SW480 (cell line): ENCODE measurements around the gene SUPT20HL1.
"Not testable (repeated sequence)": the region's sequence is repeated elsewhere in the genome, so short reads cannot be mapped to it uniquely, and the experiment has no call there.

Source experiments
- DNase-seq: peaks from one replicate; pipeline ENCODE4 v3.0.0-alpha.2; 2016; ENCODE audit warnings: low spot score

SUPT20HL1 gene

DNA sequence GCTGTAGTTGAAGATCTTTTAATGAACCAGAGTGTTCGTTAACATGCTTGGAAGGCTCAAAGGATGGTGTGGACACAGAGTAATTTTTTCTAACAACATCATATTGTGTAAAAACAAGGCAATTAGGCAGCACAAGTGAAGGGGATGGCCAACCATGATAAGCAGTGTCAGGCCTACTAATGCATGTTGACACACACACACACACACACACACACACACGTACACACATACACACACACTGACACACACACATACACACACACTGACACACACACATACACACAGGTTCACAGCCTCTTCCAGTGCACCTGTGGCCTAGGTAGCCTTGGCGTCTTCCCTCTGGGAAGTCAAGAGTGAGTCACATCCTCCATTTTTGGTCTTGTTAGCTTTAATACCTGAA, at the start of gene SUPT20HL1:
SUPT20HL1 (plus strand) TSS at position 368 of the 400 bp plus-strand sequence. CDS start 2,122 bp downstream, outside the sequence.
- DNase-seq = no peak

DNA sequence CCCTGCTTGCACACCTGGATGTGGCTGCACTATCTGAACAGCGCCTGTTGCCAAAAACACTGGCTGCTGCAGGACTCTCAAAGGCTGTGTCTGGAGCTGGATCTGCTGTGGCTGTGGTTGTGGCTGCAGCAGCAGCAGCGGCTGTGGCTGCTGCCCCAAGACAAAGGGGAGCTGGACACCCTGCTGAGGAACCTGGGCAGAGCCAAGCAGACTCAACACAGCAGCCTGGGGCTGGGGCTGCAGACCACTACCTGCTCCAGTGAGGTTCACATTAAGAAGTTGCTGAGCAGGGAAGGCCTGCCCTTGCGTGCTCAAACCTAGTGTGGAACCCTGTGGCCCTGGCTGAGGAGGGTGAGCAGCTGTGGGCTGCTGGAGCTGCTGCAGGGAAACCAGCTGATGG, 49.5 kb upstream of the SUPT20HL1 start:
- DNase-seq = not testable (repeated sequence)

DNA sequence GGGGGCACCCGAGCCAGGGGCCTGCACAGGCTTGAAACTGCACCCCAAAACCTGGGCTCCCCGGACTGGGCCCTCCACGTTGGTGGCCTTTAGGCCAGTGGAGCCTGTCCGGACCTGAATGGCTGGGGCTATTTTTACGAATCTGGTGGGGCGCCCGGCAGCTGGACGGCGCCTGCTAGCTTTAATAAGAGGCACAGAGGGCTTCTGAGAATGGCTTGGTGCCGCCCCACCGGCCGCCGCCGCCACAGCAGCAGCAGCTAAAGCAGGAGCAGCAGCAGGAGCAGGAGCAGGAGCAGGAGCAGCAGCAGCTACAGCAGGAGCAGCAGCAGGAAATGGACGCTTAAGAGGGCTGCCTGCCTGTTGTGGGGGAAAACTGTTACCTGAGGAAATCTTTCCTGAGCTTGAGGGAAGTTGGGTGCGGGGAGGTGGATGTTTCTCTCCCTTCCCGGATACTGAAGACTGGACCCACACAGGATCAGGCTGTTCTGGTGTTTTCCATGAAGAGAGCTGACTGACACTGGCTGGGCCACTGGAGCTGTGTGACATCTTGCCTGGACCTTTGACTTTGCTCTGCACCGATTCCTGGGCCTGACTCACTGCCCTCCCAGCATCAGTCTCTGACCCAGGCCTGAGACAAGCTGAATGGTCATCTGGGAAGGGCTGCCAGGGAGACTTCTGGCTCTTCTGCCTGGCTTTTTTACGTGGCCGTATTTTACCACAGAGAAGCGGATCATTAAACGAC, 48.8 kb upstream of the SUPT20HL1 start:
- not testable (repeated sequence) for DNase-seq

DNA sequence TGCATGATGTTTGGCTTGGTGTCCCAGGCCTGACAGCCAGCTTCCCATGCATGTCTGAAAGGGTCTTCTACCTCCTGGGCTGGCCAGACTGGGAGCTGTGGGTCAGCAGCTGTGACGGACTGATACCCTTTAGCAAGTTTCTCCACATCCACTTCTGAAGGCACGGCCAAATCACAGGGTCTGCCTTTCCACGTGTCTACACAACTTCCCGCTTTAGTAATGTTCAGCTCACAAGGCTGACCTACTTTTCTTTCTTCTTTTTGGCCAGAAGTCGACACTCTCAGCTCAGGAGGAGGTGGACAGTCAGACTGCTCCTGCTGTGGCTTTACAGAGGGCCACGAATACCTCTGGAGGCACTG, 48.2 kb upstream of the SUPT20HL1 start:
- not testable (repeated sequence) for DNase-seq

DNA sequence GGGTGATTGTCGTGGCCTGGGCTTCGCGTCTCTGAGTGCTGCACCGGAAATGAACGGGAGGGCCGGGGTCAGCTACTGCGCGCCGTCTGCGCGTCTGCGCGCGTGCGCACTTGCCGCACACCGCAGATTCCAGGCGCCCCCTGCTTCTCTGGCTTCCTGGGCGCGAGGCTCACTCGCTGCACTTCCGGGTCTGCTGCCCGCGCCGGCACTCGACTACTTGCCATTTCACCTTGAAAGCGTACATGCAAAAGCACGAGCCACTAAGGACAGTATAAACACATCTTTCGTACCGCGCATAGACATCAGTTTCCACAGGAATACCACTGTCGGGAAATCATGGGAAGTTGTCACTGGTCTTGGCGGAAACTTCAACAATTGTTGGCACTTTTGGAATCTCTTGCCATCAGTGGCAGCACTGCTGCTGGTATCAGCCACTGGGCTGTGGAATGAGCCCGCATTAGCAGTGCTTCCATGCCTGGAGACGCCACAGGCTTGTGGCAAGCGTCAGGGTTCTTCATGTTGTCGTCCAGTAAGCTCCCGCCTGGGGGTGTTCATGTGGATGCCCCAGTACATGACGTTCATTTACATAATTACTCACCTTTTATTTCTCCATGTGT, 46.3 kb upstream of the SUPT20HL1 start, which contains the start of gene SUPT20HL2:
SUPT20HL2 (minus strand) TSS at position 51 of the 617 bp plus-strand sequence. CDS start 754 bp downstream, outside the sequence.
- no peak for DNase-seq

DNA sequence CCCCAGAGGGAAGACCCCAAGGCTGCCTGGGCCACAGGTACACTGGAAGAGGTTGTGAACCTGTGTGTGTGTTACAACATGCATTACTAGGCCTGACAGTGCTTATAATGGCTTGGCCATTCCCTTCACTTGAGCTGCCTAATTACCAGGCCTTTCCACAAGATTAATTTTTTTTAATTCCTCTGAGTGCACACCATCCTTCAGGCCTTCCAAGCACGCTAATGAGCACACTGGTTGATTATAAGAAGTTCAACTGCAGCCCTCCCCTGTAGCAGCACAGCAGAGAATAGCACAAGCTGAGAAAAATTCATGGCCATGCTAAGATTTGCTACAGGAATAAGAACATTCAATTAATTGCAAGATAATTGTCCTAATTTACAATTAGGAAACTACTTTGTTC, 44.3 kb upstream of the SUPT20HL1 start:
- DNase-seq = no peak

DNA sequence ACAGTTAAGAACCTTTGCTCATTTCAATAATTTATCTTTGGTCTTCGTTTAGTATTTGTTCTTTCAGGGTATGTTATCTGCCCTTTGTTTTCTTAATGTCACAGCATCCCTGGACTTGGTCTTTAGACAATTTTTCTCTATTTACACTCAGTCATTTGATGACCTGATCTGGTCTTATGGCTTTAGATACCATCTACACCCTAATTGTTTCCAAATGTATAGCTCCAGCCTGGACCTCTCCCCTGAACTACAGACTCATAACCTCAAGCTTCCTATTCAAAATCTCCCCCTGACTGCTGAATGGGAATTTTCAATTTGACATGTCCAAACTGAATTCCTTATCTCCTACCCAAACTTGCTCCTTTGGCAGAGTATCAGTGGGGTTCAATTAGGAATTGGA, 42.9 kb upstream of the SUPT20HL1 start:
- DNase-seq = no peak

DNA sequence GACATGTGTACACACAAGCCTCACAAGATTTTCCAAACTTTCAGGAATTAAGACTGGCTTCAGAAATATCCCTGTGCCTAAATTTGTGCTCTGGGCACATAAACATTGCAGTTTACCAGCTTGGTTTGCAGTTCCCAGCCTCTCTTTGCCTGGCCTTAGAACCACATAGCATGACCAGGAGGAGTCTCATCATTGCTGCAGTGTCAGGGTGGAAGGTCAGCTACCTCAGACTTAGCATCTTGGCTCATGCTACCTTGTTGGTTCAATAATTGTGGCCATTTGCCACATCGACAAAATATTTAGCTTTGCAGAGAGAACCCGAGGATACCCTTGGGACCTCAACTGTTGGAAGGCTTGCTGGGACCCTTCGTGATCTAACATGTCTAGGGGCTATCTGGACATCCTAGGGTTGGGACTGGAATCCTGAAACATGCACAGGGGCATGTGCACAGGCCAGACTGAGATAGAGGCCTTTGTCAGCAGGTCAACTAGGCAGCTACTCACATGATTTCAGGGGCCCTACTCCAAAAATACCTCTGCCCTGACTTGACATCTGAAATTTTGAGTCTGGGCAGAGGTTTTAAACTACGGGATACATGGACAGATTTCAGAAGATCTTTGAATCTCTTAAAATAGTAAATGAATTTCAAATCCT, 38.6 kb upstream of the SUPT20HL1 start:
- no peak for DNase-seq

DNA sequence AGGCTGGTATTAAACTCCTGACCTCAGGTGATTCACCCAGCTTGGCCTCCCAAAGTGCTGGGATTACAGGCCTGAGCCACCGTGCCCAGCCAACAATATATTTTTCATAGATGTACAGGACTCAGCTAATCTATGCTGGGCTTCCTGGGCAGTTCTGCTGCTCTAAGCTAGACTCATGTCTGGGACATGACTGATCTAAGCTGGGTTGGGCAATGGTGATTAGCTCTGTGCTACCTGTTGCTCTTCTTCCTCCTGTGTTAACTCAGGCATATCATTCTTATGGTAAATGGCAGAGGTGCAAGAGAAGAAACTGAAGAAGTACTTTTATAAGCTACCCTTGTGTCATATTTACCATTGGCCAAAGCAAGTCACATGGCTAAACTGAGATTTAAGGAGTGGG, 35.2 kb upstream of the SUPT20HL1 start:
- DNase-seq = no peak

DNA sequence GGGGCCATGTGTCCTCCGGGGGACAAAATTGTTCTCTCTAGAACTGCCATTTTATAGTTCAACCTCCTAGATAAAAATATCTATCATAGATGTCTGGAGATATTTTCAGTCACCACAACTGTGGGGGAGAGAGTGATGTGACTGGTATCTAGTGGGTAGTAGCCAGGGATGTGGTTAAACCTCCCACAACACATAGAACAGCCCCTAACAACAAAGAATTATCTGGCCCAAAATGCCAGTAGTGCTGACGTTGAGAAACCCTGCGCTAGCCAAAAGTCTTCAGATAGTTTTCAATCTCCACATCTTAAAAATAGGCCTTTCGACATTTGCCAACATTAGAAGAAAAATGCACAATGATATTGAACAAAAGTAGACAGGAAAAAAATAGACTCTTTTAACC, 27.6 kb upstream of the SUPT20HL1 start:
- no peak for DNase-seq

DNA sequence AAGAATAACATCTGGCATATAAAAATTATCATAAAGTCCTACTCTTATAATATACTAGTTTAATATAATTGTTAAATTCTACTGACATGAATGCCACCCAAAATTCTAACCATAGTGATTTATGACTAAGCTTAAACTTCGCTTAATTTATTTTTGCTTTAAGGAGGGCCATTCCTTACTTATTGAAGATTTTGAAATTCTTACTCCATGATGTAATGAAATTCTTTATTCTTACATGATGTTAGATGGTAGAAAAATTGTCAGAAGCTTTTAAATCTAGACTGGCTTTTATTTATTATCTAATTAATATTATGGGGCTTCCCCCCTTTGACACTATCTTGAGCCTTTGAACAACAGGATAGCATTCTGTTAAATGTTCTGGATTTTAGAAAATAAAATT, 27.1 kb upstream of the SUPT20HL1 start:
- DNase-seq = no peak

DNA sequence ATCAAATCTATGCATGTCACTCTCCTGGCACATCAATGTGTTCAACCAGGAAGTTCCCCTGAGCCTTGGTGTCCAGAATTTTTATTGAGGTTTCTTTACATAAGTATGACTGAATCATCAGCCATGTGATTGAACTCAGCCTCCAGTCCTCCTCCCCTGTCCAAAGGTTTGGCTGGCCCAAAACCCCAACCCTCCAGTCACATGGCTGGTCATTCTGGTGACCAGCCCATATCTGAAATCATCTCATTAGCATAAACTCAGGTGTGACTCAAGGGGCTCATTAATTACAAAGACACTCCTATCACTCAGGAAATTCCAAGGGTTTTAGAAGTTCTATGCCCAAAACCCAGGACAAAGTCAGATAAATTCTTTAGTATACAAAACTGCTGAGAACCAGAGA, 26.0 kb upstream of the SUPT20HL1 start:
- DNase-seq = no peak

DNA sequence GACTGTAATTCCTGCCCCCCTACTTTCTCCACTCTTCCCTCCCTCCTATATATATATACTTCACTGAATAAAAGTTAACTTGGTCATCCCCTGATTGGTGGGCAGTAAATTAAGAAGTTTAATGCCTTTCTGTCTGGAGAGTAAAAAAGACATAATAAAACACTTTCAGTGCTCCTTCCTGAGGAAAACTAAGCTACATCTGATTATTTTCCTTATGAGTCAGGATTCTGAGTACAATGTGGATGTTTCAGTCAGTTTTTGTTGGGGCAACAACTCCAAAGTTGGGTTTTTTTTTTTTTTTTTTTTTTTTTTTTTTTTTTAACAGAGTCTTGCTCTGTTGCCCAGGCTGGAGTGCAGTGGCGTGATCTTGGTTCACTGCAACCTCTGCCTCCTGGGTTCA, 24.6 kb upstream of the SUPT20HL1 start:
- no peak for DNase-seq

DNA sequence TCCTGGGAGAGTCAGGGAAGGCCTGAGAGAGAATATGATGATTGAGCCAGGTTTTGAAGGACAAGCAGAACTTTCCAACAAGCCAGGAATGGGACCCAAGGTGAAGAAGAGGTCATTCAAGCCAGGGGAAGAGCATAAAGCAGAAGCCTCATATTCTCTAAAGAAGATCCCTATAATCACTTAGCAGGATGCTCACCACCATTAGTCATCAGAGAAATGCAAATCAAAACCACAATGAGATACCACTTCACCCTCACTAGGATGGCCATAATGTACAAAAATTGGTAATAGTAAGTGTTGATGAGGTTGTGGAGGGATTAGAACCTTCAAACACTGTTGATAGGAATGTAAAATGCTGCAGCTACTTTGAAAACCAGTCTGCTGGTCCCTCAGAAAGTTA, 20.5 kb upstream of the SUPT20HL1 start:
- no peak for DNase-seq

DNA sequence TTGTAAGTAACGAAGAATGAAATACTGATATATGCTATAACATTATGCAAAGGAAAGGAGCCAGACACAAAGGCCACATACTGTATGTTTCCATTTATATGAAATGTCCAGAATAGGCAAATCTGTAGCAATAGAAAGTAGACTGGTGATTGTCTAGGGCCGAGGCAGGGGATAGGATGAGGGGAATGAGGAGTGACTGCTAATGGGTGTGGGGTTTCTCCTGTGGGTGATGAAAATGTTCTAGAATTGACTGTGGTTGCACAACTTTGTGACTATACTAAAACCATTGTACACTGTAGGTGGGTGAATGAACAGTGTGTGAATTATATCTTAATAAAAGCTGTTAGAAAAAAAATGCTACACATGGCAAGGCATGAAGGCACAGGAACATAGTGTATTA, 19.9 kb upstream of the SUPT20HL1 start:
- no peak for DNase-seq

DNA sequence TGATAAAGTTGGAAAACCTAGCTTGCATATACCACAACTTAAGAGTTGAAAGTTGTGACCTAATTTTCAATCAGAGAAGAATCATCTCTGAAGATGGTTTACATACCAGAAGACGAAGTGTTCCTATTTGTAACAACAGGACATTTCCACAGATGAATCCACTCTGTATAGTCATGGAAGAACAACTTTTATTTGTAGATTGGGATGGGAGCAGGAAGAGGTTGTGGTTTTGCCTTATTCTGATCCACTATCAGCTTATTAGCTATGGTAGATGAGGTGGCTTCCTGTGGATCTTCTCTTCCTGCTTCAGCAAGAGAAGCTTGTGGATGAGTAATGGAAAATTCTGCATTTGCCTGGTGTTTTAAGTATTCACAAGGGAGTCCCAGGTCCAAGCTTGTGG, 18.6 kb upstream of the SUPT20HL1 start:
- no peak for DNase-seq

DNA sequence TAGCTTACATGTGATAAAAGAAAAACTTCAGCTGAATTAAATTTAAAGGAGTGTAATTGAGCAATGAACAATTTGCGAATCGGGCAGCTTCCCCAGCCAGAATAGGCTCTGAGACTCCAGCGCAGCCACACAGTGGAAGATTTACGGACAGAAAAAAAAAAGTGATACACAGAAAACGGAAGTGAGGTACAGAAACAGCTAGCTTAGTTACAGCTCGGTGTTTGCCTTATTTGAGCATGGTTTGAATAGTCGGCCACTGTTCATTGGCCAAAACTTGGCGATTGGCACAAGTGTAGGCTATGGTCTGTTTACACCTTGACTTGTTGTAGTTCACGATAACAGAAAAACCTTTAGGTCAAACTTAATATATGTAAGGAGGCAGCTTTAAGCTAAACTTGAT, 16.7 kb upstream of the SUPT20HL1 start:
- no peak for DNase-seq

DNA sequence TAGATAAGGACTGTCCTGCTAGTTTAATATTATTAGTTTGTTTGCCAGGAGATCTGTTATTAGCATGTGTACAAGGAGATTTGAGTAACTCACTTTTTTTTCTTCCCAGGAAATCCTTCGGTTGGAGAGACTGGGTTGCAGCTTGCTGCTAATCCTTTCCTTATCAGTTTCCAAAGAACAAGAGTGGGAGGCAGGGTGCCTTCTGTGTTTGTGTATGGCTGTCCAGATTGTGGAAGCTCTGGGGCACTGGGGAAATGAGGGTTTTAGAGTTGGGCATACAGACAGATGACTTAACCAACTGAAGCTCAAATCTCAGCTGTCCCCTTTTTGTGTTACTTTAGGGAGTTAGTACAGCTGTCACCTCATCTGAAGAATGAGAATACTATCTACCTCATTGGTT, 12.6 kb upstream of the SUPT20HL1 start:
- no peak for DNase-seq

DNA sequence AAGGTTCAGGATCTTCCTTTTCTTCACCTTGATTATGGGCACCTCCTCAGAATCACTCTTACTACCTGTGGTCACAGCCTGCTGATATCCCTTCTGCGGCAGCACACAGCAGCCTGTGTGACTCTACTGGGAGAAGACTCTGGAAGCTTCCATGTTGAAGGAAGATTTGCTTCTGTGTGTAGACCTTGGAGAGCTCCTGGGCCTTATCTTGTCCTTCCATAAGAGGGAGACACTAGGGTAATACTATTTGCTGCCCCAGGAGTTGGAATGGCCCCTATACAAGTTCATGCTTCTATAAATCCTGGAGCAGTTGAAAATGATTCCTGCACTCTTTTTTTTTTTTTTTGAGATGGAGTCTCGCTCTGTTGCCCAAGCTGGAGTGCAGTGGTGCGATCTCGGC, 10.2 kb upstream of the SUPT20HL1 start:
- no peak for DNase-seq

DNA sequence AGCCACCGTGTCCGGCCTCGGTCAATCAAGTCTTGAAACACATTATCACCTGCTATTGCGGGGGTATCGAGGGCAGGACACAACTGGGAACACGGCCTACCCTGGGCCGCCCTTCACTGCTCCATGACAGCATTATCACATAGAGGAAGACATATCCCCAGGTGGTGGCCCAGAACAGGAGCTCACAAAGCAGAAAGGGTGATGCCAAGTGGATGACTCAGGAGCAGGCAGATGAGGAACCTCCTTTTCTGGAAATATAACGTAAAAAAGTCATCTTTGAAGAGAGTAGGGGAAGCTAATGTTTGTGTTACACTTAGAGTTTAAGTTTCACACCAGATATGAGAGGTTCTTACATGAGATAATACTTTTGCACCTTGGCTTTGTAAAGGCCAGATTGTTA, 5.3 kb upstream of the SUPT20HL1 start:
- DNase-seq = no peak

DNA sequence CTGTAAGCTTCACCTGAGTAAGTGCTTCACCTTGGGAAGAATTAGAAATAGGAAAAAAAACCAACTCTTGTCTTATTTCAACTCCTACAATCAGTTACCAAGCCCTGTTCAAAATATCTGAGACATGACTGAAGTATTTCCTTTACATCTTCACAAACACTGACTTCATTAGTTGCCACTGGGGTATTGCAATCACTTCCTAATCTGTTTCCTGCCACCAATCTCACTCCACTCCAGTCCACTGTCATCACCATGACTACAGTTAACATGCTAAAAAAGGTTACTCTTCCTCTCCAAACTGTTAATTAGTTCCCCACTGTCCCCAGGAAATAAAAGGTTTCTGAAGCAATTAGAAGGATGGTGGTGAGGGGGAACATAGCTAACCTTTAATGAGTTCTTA, 3.3 kb upstream of the SUPT20HL1 start:
- no peak for DNase-seq

DNA sequence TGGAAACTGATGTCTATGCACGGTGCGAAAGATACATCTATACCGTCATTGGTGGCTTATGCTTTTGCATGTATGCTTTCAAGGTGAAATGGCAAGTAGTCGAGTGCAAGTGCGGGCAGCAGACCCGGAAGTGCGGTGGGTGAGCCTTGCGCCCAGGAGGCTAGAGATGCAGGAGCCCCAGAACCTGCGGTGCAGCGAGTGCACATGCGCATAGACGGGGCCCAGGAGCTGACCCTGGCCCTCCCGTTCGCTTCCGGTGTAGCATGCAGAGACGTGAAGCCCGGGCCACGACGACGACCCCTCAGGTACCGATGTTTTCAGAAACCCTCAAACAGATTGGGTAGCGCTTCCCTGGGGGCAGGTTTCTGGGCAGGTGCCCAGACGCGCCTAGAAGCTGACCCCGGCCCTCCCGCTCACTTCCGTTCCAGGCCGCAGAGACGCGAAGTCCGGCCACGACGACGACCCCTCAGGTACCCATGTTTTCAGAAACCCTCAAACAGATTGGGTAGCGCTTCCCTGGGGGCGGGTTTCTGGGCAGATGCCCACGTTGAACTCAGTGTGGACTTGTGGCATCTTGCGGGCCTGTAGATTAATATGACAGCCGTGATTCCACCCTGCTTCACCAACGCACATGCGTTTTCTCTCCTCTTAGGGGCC, 1.8 kb downstream of the SUPT20HL1 start:
- not testable (repeated sequence) for DNase-seq
